Activated naive CD4-positive, alpha-beta T cell treated with Interleukin-2 at 50 U/mL for 16 hours (primary cell): Measurements from ENCODE around the gene CCDC146.
"Not testable (repeated sequence)": the region's sequence is repeated elsewhere in the genome, so short reads cannot be mapped to it uniquely, and the experiment has no call there.

Experiments used
- DNase-seq: peaks from one replicate; pipeline ENCODE4 v3.0.0-alpha.2; 2020

CCDC146 gene

DNA sequence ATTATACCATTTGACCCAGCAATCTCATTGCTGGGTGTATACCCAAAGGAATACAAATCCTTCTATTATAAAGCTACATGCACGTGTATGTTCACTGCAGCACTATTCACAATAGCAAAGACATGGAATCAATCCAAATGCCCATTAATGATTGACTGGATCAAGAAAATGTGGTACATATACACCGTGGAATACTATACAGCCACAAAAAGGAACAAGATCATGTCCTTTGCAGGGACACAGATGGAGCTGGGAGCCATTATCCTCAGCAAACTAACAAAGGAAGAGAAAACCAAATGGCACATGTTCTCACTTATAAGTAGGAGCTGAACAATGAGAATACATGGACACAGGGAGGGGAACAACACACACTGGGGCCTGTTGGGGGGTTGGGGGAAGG is 211.6 kb downstream of the CCDC146 start:
- not testable (repeated sequence) for DNase-seq

DNA sequence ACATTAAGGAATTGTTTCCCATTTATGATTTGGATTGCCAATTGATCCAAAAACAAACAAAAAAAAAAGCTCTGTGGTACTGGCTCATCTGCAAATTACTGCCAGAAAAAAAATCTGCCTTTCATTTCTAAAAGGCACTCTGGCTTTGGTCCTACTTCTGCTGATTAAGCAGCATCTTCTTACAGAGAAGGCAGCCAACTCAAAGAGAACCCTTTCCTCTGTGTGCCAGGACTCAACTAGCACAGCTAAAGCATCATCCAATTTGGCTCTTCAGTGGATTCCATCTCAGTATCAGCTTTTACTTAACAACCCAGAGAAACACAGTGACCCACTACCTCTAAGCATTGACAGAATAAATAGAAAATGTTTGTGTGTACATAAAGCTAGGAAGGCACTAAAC is 213.2 kb downstream of the CCDC146 start:
- DNase-seq = no peak

DNA sequence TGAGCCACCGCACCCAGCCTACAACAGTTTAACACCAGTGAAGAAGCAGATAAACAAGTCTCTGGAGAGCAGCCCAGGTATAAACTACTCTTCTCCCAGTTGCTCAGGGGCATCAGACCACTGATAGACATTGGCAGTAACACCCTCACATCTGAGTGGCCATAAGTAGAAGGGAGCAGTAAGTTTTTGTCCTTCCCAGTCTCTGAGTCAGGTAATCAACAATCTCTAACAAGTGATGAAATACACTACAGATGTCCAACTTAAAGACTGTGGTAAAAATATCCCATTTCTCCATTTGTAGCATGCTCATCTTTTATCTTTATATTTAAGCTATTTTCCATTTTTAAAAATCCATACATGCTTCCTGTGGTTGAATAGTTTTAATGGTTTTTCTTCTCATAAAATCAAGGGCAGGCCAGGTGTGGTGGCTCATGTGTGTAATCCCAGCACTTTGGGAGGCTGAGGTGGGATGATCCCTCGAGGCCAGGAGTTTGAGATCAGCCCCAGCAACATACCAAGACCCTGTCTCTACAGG is 215.1 kb downstream of the CCDC146 start:
- DNase-seq = no peak

DNA sequence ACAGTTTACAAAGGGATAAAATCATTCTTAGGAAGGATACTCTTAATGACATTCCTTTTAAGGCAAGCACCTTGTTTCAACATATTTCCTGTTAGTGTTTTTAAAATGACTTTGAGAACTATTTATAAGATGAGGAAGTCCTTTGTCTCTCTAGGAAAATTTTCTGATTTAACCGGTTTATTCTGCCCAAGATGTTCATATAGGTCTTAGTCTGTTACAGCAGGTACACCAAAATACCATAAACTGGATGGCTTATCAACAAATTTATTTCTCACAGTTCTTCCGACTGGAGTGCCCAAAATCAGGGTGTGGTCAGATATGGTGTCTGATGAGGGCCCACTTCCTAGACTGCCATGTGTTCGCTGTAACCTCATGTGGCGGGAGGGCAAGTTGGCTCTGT is 215.8 kb downstream of the CCDC146 start:
- no peak for DNase-seq

DNA sequence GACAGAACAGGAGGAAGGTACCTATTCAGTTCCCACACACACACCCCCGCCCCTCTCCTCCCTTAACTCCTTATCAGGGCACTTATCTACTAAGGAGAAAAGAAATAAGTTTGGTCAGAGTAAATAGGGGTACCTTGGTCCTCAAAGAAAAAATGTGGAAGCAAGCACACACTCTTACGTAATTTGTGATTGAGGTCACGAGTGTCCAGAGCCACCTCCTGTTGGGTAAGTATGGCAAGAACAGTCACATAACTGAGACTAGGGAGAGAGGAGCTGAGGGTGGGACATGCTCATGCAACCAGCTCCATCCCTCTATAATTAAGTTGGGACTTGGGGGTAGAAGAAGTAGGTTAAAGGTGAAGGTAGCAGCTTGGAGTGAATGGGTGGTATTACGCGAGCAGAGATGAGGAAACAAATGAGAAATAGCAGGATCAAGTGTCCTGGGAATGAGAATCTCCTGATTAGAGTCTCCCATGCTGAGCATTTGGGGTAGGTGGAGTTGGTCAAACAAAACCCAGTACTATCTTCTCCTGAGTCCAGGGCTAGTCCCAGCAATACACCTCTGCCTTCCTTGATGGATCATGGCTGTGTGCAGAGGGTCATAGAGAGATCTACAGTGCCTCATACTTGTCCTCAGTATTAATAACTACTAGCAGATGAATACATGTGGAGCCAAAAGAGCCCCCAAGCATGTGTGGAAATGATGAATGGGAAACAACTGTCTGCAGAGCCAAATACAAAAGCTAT is 216.6 kb downstream of the CCDC146 start:
- DNase-seq = no peak

DNA sequence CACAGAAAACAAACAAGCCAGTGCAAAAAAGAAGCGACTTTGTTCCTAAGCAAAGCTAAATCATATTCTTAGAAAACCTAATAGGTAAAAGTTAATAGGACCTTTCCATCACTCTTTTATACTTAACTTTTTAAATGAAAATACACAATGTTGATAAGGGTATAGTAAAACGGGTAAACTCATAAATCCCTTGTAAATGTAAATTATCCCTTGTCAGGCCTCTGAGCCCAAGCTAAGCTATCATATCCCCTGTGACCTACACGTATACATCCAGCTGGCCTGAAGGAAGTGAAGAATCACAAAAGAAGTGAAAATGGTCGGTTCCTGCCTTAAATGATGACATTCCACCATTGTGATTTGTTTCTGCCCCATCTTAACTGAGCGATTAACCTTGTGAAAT is 217.3 kb downstream of the CCDC146 start:
- no peak for DNase-seq
